Stomach (tissue), 4 donors: ENCODE data around the gene SLC35F5.

Experiments
- EP300 ChIP-seq: sonication (generic); formaldehyde crosslinking; IDR thresholded peaks from one replicate; pipeline ENCODE4 v1.6.1; 2017; ENCODE audit warnings: antibody characterized with exemption
- POLR2A ChIP-seq, 4 donors: fragments of 450-650 bp; IDR thresholded peaks; one replicate each; pipeline ENCODE4 v1.6.1; 2016; ENCODE audit warnings: antibody characterized with exemption in 4 of 4, control low read depth in 2 of 4, mild to moderate bottlenecking in 1 of 4, moderate library complexity in 1 of 4
- TF ChIP-seq, protein P1 (sequence below), 7 experiments: fragments of 450-650 bp in 4 of 7; fragments of 200-600 bp in 3 of 7; sonication (generic) in 3 of 7; IDR thresholded peaks; one replicate each; pipeline ENCODE4 v1.5.1; 2016 to 2019; ENCODE audit warnings: antibody characterized with exemption in 7 of 7, control low read depth in 2 of 7, mild to moderate bottlenecking in 1 of 7

DNA sequence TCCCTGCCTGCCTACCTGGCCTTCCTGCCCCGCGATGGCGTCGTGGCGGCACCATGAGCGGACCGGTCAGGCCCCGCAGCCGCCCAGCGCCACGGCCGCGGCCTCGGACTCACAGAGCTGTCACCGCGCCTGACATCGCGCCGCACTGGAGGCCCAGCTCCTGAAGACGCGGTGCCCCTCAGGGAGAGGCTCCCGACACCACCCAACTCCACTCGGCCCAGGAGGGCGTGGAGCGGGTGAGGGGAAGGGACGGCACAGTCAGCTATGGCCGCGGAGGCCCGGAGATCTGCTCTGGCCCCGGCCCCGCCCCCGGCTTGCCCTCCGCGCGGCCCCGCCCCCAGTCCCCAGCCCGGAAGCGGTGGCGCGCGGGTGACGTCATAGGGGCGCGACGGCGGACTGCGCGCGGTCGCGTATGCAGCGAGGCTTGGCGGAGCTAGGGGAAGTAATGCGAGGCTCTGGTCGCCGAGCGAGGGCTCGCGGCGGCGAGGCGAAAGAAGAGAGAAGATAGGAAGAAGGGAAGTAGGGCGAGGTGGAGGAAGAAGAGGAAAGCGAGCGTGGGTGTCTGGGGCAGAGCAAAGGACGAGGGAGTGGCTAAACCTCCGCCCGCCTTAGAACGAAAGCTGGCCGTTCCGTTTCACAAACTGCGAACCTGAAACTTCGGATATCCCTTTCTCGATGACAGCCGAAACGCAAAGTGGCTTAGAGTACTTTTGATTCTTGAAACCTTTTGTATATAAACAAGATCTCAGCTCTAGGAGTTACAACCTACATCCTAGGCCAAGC, at the start of gene SLC35F5:
- TF ChIP-seq POLR2A (IDR thresholded peaks at IDR 0.05): peak in 2 of 4 donors; percentile 75 to 87
- TF ChIP-seq, protein P1, sequence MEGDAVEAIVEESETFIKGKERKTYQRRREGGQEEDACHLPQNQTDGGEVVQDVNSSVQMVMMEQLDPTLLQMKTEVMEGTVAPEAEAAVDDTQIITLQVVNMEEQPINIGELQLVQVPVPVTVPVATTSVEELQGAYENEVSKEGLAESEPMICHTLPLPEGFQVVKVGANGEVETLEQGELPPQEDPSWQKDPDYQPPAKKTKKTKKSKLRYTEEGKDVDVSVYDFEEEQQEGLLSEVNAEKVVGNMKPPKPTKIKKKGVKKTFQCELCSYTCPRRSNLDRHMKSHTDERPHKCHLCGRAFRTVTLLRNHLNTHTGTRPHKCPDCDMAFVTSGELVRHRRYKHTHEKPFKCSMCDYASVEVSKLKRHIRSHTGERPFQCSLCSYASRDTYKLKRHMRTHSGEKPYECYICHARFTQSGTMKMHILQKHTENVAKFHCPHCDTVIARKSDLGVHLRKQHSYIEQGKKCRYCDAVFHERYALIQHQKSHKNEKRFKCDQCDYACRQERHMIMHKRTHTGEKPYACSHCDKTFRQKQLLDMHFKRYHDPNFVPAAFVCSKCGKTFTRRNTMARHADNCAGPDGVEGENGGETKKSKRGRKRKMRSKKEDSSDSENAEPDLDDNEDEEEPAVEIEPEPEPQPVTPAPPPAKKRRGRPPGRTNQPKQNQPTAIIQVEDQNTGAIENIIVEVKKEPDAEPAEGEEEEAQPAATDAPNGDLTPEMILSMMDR (IDR thresholded peaks at IDR 0.05): no peak
- no peak for TF ChIP-seq EP300
